Measurements from ENCODE around the gene EIF1AX. TPM values are rescaled to one million over a fixed set of nuclear protein-coding genes. Genes with fewer than 3 reads are reported as not detected.

Gene EIF1AX
- total RNA-seq, 1 experiment from 2014 or later: 209 TPM

- BruUV-seq (replicated peaks): no TSS peak
- no peak overlapping the region for H3K27ac Mint-ChIP-seq (ENCODE audit: low read depth, unreplicated experiment)
- no peak overlapping the region for H3K4me3 Mint-ChIP-seq (ENCODE audit: unreplicated experiment)
- H3K9me3 Mint-ChIP-seq (ENCODE audit: unreplicated experiment): no peaks in the 10 kb centered on the region
- no peak for TF ChIP-seq CTCF (IDR thresholded peaks at IDR 0.05; ENCODE audit: unreplicated experiment)
- no peak for DNase-seq (ENCODE audit: unreplicated experiment)
- POLR2A ChIA-PET: no interaction called here
- intact Hi-C loops (cut with micrococcal nuclease): no loop called here
- H3K27me3 Mint-ChIP-seq (ENCODE audit: insufficient read depth, unreplicated experiment): no peaks in the 10 kb centered on the region
- CTCF ChIA-PET: no interaction called here
- H3K4me1 Mint-ChIP-seq (ENCODE audit: insufficient read depth, unreplicated experiment): no peaks in the 10 kb centered on the region
- H3K36me3 Mint-ChIP-seq (ENCODE audit: insufficient read depth, unreplicated experiment): no peaks in the 10 kb centered on the region
Observed at GRCh38 chrX:20112022-20112774, 29.4 kb downstream of the EIF1AX start.

- Mint-ChIP-seq H3K9me3 (ENCODE audit: unreplicated experiment) (no peaks in the 10 kb centered on the region), H3K4me3 (ENCODE audit: unreplicated experiment) (no peak overlapping the region), H3K27ac (ENCODE audit: low read depth, unreplicated experiment) (no peak overlapping the region), H3K36me3 (ENCODE audit: insufficient read depth, unreplicated experiment) (no peaks in the 10 kb centered on the region), H3K27me3 (ENCODE audit: insufficient read depth, unreplicated experiment) (peaks cover 9% of the 10 kb centered on the region), H3K4me1 (ENCODE audit: insufficient read depth, unreplicated experiment) (no peaks in the 10 kb centered on the region)
- DNase-seq (ENCODE audit: unreplicated experiment): no peak
- BruUV-seq (replicated peaks): no TSS peak
- TF ChIP-seq CTCF (IDR thresholded peaks at IDR 0.05; ENCODE audit: unreplicated experiment): no peak
- ChIA-PET POLR2A (no interaction called here), CTCF (no interaction called here)
- intact Hi-C loops (cut with micrococcal nuclease): no loop called here
Observed at GRCh38 chrX:20111271-20111670, 30.4 kb downstream of the EIF1AX start.

GRCh38 chrX:20101934-20102581, 39.6 kb downstream of the EIF1AX start:
- Mint-ChIP-seq H3K4me1 (ENCODE audit: insufficient read depth, unreplicated experiment) (peaks cover 7% of the 10 kb centered on the region), H3K9me3 (ENCODE audit: unreplicated experiment) (no peaks in the 10 kb centered on the region), H3K4me3 (ENCODE audit: unreplicated experiment) (no peak overlapping the region), H3K27me3 (ENCODE audit: insufficient read depth, unreplicated experiment) (peaks cover 62% of the 10 kb centered on the region), H3K36me3 (ENCODE audit: insufficient read depth, unreplicated experiment) (no peaks in the 10 kb centered on the region), H3K27ac (ENCODE audit: low read depth, unreplicated experiment) (no peak overlapping the region)
- ChIA-PET CTCF (interaction anchor here (1.4 kb wide), 1 partner anchor 508 kb away, joined by 5 read pairs; no protein-coding TSS in a partner anchor), POLR2A (no interaction called here)
- intact Hi-C loops (cut with micrococcal nuclease): no loop called here
- DNase-seq (ENCODE audit: unreplicated experiment): no peak
- TF ChIP-seq CTCF (IDR thresholded peaks at IDR 0.05; ENCODE audit: unreplicated experiment): no peak
- no TSS peak for BruUV-seq (replicated peaks)

- no peak overlapping the region for H3K4me3 Mint-ChIP-seq (ENCODE audit: unreplicated experiment)
- POLR2A ChIA-PET: interaction anchor here (0.6 to 1.4 kb wide), 2 partner anchors 24 to 54 kb away, joined by 3 read pairs; no protein-coding TSS in a partner anchor
- BruUV-seq (replicated peaks): no TSS peak
- no peaks in the 10 kb centered on the region for H3K36me3 Mint-ChIP-seq (ENCODE audit: insufficient read depth, unreplicated experiment)
- intact Hi-C loops (cut with micrococcal nuclease): no loop called here
- no peak overlapping the region for H3K27ac Mint-ChIP-seq (ENCODE audit: low read depth, unreplicated experiment)
- H3K27me3 Mint-ChIP-seq (ENCODE audit: insufficient read depth, unreplicated experiment): peaks cover 41% of the 10 kb centered on the region
- no peak for DNase-seq (ENCODE audit: unreplicated experiment)
- TF ChIP-seq CTCF (IDR thresholded peaks at IDR 0.05; ENCODE audit: unreplicated experiment): no peak
- CTCF ChIA-PET: interaction anchor here (0.5 to 1.0 kb wide), 3 partner anchors 12 to 719 kb away, joined by 3 to 4 read pairs (median 3); no protein-coding TSS in a partner anchor
- no peaks in the 10 kb centered on the region for H3K9me3 Mint-ChIP-seq (ENCODE audit: unreplicated experiment)
- no peaks in the 10 kb centered on the region for H3K4me1 Mint-ChIP-seq (ENCODE audit: insufficient read depth, unreplicated experiment)
Observed at GRCh38 chrX:20091499-20091898, 50.1 kb downstream of the EIF1AX start.

Measured in MCF 10A (cell line).